ENCODE results near the gene ADGRV1.

The ADGRV1 gene

DNA sequence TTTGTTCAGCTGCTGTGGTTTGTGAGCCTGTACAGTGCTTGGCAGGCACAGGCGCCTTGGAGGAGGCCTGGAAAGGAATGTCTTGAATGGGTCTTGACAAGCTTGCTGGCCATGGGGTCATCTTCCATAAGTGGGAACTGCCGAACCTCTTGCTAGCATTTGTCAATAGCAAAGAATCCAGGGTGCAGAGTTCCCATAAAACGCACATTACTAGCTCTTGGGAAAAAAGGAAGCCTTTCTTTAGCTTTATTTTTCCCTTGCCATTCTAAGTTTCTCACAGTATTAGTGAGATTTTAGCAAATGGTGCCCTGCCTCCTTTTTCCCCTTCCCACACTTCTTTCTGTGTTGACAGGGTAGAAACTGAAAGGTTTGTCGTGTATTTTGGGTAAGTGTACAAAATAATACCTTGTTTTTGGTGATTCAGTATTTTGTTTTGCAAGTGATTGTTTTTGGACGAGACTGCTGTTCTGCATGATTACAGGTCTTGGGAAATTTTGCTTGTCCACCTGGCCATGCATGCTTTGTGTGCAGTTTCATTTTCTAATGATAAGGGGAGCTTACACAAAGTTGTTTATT lies 82.0 kb downstream of the ADGRV1 start:
- Histone ChIP-seq H3K4me2 (no peak overlapping the region), H3K9ac (no peak overlapping the region), H3K9me3 (no peaks in the 10 kb centered on the region), H3K27me3 (no peaks in the 10 kb centered on the region), H3K27ac (no peak overlapping the region), H3K36me3 (no peaks in the 10 kb centered on the region), H4K20me1 (no peaks in the 10 kb centered on the region), H3K4me1 (peaks cover 8% of the 10 kb centered on the region; the same call in 1 of the 2 replicates), H3K4me3 (no peak overlapping the region)
- no peak for TF ChIP-seq Cebpa-rat (IDR thresholded peaks at IDR 0.05)

DNA sequence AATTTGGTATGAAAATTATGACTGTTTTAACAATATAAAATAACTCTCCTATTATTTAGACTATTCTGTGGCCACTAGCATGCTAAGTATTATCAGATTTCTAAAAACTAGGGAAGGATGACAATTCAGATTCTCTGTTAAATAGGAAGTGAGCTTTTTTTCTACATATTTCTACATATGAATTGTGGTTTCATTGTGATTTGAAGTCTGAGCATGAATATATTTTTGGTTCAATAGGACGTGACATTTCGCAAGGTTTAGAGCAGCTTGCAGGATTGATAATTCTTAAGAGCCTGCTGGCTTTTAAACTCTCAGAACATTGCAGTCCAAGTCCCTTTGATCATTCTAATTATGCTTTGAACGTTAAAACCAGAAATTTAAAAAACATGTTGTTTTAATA lies 82.9 kb downstream of the ADGRV1 start:
- Histone ChIP-seq H3K4me1 (peaks cover 8% of the 10 kb centered on the region; the same call in 1 of the 2 replicates), H3K27ac (no peak overlapping the region), H3K4me2 (no peak overlapping the region)

DNA sequence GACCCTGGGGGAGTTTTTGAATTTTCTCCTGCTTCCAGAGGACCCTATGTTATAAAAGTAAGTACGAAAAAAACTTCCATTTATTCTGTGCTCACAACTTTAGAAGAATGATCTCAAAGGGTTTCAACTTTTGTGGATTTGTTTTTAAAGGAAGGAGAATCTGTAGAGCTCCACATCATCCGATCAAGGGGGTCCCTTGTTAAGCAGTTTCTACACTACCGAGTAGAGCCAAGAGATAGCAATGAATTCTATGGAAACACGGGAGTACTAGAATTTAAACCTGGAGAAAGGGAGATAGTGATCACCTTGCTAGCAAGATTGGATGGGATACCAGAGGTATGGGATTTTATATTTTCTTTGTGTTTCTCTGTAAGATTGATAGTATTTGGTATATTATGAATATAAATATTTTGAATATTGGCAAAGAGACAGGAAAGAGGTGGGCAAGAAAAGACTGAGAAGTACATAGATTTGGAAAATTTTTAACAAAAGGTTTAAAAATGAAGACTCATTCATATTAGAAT lies 84.2 kb downstream of the ADGRV1 start:
- H4K20me1 ChIP-seq = no peaks in the 10 kb centered on the region
- H3K9ac ChIP-seq = no peak overlapping the region
- H3K27me3 ChIP-seq = no peaks in the 10 kb centered on the region
- peaks cover 8% of the 10 kb centered on the region; the same call in 1 of the 2 replicates for H3K4me1 ChIP-seq
- H3K27ac ChIP-seq = no peak overlapping the region
- TF ChIP-seq Cebpa-rat (IDR thresholded peaks at IDR 0.05) = no peak
- no peaks in the 10 kb centered on the region for H3K36me3 ChIP-seq
- no peak overlapping the region for H3K4me3 ChIP-seq
- H3K4me2 ChIP-seq = no peak overlapping the region
- H3K9me3 ChIP-seq = no peaks in the 10 kb centered on the region

More for the DNA sequence above, 82.9 kb downstream of the ADGRV1 start:
- Histone ChIP-seq H3K27me3 (no peaks in the 10 kb centered on the region), H3K9me3 (no peaks in the 10 kb centered on the region), H4K20me1 (no peaks in the 10 kb centered on the region), H3K9ac (no peak overlapping the region), H3K36me3 (no peaks in the 10 kb centered on the region), H3K4me3 (no peak overlapping the region)
- TF ChIP-seq Cebpa-rat (IDR thresholded peaks at IDR 0.05) = no peak

DNA sequence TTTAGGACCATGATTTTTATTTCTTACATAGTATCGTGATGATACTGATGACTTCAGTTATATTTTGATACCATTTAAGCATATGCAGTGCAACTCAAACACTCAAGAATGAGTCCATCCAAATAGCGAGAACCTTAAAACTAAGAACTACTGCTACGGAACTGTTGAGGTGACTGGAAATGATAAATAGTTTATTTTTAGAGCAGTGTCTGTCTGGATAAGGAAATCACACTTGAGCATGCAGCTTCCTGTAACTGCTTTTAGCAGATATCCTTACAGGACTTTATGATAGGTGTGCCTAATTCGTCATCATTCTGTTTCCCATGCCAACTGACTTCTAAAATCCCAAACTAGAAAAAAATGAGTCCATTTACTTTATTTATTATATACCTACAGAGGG lies 85.5 kb downstream of the ADGRV1 start:
- TF ChIP-seq Cebpa-rat (IDR thresholded peaks at IDR 0.05) = no peak
- H3K4me3 ChIP-seq = no peak overlapping the region
- H3K36me3 ChIP-seq = no peaks in the 10 kb centered on the region

DNA sequence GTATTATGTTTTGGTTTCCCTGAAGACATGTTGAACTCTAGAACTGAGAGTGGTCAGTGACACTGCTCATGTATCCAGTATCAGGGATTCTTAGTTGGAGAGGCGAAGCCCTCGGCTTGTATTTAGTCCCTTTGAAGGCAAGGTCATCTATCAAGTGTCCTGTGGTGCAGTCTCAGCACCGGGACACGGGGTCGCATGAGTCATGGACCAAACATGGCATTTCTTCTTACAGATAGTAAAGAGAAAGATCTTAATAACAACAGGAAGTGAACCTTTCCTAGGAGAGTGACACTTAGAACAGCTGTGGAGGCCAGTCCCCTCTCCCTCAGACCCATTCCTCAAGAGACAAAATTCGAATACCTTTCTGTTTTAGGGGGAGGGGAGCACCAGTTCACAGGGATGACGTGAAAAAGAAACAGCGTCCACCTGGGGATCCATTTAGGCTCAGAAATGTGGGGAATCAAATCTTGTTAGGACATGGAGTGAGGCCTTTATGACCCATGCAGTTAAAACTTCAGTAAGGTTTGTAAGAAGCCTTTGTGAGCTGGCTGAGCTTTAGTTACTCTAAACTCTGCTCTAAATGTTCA lies 86.5 kb downstream of the ADGRV1 start:
- Histone ChIP-seq H3K27ac (no peak overlapping the region), H3K27me3 (no peaks in the 10 kb centered on the region), H3K4me3 (no peak overlapping the region), H3K9me3 (no peaks in the 10 kb centered on the region), H3K36me3 (no peaks in the 10 kb centered on the region), H3K4me2 (no peak overlapping the region), H3K4me1 (peaks cover 8% of the 10 kb centered on the region; the same call in 1 of the 2 replicates), H3K9ac (no peak overlapping the region), H4K20me1 (no peaks in the 10 kb centered on the region)
- no peak for TF ChIP-seq Cebpa-rat (IDR thresholded peaks at IDR 0.05)

More for the DNA sequence above, 85.5 kb downstream of the ADGRV1 start:
- H4K20me1 ChIP-seq = no peaks in the 10 kb centered on the region
- no peak overlapping the region for H3K27ac ChIP-seq
- no peaks in the 10 kb centered on the region for H3K9me3 ChIP-seq
- peaks cover 8% of the 10 kb centered on the region; the same call in 1 of the 2 replicates for H3K4me1 ChIP-seq
- H3K27me3 ChIP-seq = no peaks in the 10 kb centered on the region
- H3K4me2 ChIP-seq = peak overlapping the region; percentile 26; the same call in 1 of the 2 replicates
- H3K9ac ChIP-seq = no peak overlapping the region

- TF ChIP-seq Cebpa-rat (IDR thresholded peaks at IDR 0.05) = no peak
- H3K9me3 ChIP-seq = no peaks in the 10 kb centered on the region
- no peaks in the 10 kb centered on the region for H3K27me3 ChIP-seq
- H3K4me1 ChIP-seq = no peaks in the 10 kb centered on the region
- no peak overlapping the region for H3K4me2 ChIP-seq
- no peaks in the 10 kb centered on the region for H4K20me1 ChIP-seq
- no peaks in the 10 kb centered on the region for H3K36me3 ChIP-seq
- H3K4me3 ChIP-seq = no peak overlapping the region
- H3K27ac ChIP-seq = no peak overlapping the region
- no peak overlapping the region for H3K9ac ChIP-seq
Measured at GRCh38 chr5:90650767-90651166, 92.2 kb downstream of the ADGRV1 start.

GRCh38 chr5:90654215-90654614 lies 95.6 kb downstream of the ADGRV1 start:
- H3K9ac ChIP-seq = no peak overlapping the region
- no peak overlapping the region for H3K4me3 ChIP-seq
- H3K36me3 ChIP-seq = no peaks in the 10 kb centered on the region
- no peak for TF ChIP-seq Cebpa-rat (IDR thresholded peaks at IDR 0.05)
- H3K27ac ChIP-seq = no peak overlapping the region
- no peaks in the 10 kb centered on the region for H3K27me3 ChIP-seq
- no peaks in the 10 kb centered on the region for H3K9me3 ChIP-seq
- no peaks in the 10 kb centered on the region for H3K4me1 ChIP-seq
- H3K4me2 ChIP-seq = no peak overlapping the region
- H4K20me1 ChIP-seq = no peaks in the 10 kb centered on the region

GRCh38 chr5:90655423-90655822 lies 96.8 kb downstream of the ADGRV1 start:
- H3K4me3 ChIP-seq = no peak overlapping the region
- H3K9ac ChIP-seq = no peak overlapping the region
- H4K20me1 ChIP-seq = no peaks in the 10 kb centered on the region
- TF ChIP-seq Cebpa-rat (IDR thresholded peaks at IDR 0.05) = no peak
- no peaks in the 10 kb centered on the region for H3K9me3 ChIP-seq
- H3K27me3 ChIP-seq = no peaks in the 10 kb centered on the region
- no peaks in the 10 kb centered on the region for H3K36me3 ChIP-seq
- no peak overlapping the region for H3K27ac ChIP-seq
- H3K4me2 ChIP-seq = no peak overlapping the region
- no peaks in the 10 kb centered on the region for H3K4me1 ChIP-seq

- H4K20me1 ChIP-seq = no peaks in the 10 kb centered on the region
- H3K36me3 ChIP-seq = no peaks in the 10 kb centered on the region
- H3K9ac ChIP-seq = no peak overlapping the region
- no peaks in the 10 kb centered on the region for H3K27me3 ChIP-seq
- no peaks in the 10 kb centered on the region for H3K9me3 ChIP-seq
- H3K27ac ChIP-seq = no peak overlapping the region
- H3K4me1 ChIP-seq = no peaks in the 10 kb centered on the region
- no peak for TF ChIP-seq Cebpa-rat (IDR thresholded peaks at IDR 0.05)
- H3K4me2 ChIP-seq = no peak overlapping the region
- no peak overlapping the region for H3K4me3 ChIP-seq
Measured at GRCh38 chr5:90657030-90657429, 98.4 kb downstream of the ADGRV1 start.

DNA sequence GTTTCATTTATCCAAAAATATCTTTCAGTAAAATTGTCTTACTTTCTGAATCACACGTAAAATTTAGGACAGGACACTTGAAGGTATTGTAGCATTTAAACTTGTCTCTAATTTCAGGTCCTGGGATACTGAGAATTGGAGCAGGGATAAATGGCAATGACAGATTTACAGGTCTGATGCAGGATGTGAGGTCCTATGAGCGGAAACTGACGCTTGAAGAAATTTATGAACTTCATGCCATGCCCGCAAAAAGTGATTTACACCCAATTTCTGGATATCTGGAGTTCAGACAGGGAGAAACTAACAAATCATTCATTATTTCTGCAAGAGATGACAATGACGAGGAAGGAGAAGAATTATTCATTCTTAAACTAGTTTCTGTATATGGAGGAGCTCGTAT lies 99.2 kb downstream of the ADGRV1 start:
- Histone ChIP-seq H3K36me3 (no peaks in the 10 kb centered on the region), H3K4me2 (no peak overlapping the region), H3K9ac (no peak overlapping the region), H4K20me1 (no peaks in the 10 kb centered on the region), H3K9me3 (no peaks in the 10 kb centered on the region), H3K4me3 (no peak overlapping the region), H3K27me3 (no peaks in the 10 kb centered on the region), H3K27ac (no peak overlapping the region), H3K4me1 (no peaks in the 10 kb centered on the region)
- no peak for TF ChIP-seq Cebpa-rat (IDR thresholded peaks at IDR 0.05)
